ENCODE data around the gene OR10G3. TPM values are rescaled to one million over a fixed set of nuclear protein-coding genes. Genes with fewer than 3 reads are reported as not detected.

OR10G3 gene
- total RNA-seq, 2 donors from 2014 or later, result not detected

DNA sequence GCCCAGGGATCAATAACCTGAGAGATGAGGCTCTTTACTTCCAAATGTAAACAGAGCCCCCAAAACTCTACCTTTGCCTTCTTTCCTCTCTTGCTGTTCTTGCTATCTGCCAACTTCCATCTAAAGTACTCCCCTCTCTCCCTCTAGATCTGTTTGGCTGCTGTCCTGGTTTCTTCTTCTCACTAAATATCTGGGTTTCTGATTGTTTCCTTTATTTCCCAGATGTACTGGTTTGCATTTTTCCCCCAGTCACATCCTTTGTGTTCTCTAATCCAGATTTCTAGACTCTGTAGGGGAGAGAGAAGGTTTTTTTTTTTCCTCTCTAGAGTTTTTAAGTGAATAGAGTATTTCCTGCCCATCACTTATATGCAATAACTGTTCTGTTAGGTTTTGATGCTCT lies 46.6 kb downstream of the OR10G3 start:
- Histone ChIP-seq H3K4me3 (no peak overlapping the region), H3K9me3 (no peaks in the 10 kb centered on the region), H3K27me3 (no peaks in the 10 kb centered on the region), H3K9ac (ENCODE audit: low read depth in 2 of 2, low read length in 2 of 2) (no peak overlapping the region), H3K4me1 (no peaks in the 10 kb centered on the region), H3K27ac (no peak overlapping the region), H3K36me3 (no peaks in the 10 kb centered on the region)
- TF ChIP-seq, protein P1, sequence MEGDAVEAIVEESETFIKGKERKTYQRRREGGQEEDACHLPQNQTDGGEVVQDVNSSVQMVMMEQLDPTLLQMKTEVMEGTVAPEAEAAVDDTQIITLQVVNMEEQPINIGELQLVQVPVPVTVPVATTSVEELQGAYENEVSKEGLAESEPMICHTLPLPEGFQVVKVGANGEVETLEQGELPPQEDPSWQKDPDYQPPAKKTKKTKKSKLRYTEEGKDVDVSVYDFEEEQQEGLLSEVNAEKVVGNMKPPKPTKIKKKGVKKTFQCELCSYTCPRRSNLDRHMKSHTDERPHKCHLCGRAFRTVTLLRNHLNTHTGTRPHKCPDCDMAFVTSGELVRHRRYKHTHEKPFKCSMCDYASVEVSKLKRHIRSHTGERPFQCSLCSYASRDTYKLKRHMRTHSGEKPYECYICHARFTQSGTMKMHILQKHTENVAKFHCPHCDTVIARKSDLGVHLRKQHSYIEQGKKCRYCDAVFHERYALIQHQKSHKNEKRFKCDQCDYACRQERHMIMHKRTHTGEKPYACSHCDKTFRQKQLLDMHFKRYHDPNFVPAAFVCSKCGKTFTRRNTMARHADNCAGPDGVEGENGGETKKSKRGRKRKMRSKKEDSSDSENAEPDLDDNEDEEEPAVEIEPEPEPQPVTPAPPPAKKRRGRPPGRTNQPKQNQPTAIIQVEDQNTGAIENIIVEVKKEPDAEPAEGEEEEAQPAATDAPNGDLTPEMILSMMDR (IDR thresholded peaks at IDR 0.05), result no peak
- intact Hi-C loops (cut with DNase I), result no loop called here
- no peak for DNase-seq

DNA sequence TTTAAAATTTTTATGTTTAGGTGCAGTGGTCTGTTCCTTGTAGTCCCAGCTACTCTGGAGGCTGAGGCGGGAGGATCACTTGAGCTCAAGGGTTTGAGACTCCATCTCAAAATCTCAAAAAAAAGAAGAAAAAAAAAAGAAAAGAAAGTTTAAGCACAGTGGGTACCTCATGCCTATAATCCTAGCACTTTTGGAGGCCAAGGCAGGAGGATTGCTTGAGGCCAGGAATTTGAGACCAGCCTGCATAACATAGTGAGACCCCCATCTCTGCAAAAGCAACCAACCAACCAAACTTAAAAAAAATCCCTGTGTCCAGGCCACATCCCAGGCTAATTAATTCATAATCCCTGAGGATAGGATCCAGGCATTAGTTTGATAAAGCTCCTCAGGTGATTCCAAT lies 50.4 kb downstream of the OR10G3 start:
- intact Hi-C loops (cut with DNase I), result no loop called here
- Histone ChIP-seq H3K9ac (ENCODE audit: low read depth in 2 of 2, low read length in 2 of 2) (no peak overlapping the region), H3K4me1 (no peaks in the 10 kb centered on the region), H3K27ac (no peak overlapping the region), H3K36me3 (no peaks in the 10 kb centered on the region), H3K27me3 (no peaks in the 10 kb centered on the region), H3K9me3 (no peaks in the 10 kb centered on the region), H3K4me3 (no peak overlapping the region)
- TF ChIP-seq, protein P1 (IDR thresholded peaks at IDR 0.05), result no peak
- DNase-seq, result no peak

DNA sequence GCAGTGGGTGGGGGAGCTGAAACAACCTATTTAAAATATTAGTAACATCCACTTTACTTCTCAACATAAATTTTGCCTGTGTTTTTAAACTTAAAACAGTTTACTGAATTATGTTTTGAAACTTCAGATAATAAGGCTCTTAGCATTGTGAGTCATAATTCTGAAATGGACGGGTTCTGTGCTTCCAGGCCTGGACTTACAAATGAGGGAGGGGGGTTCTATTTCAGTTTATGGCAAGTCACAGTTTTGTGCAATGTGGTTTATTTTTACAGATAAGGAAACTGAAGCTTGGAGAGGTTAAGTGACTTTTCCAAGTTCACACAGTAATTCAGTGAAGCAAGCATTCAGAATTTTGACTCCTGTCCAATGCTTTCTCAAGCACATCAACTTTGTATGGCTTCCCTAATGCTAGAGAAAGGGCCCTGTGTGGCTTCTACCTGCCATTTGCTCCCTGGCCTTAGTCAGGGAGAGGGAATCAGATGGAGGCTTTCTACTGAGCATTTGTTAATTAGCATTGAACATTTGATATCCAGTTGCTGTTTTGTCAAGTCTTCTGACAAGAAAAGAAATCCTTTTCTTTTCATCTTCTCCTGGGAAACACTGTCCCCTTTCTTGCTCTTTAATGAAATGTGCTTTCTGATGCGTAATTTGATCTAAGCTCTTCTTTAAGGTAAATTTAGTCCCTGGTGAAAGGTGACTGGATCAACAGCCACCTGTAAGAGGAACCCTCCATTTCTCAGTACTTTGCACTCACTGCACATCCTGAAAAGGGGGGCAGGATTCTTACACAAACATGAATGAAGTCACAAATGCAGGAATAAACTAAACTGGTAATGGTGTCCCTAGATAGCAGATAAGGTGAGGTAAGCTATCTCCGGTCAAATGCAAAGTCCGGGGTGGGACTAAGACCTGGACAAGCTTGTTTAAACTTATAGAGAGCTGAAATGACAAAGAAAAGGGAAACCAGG lies 51.2 kb downstream of the OR10G3 start:
- Histone ChIP-seq H3K27me3 (no peaks in the 10 kb centered on the region), H3K9ac (ENCODE audit: low read depth in 2 of 2, low read length in 2 of 2) (no peak overlapping the region), H3K4me1 (no peaks in the 10 kb centered on the region), H3K36me3 (no peaks in the 10 kb centered on the region), H3K9me3 (no peaks in the 10 kb centered on the region), H3K27ac (no peak overlapping the region), H3K4me3 (no peak overlapping the region)
- TF ChIP-seq, protein P1 (IDR thresholded peaks at IDR 0.05), result no peak
- intact Hi-C loops (cut with DNase I), result no loop called here
- no peak for DNase-seq

GRCh38 chr14:21527318-21527679 lies 52.6 kb downstream of the OR10G3 start:
- intact Hi-C loops (cut with DNase I), result no loop called here
- TF ChIP-seq, protein P1 (IDR thresholded peaks at IDR 0.05), result no peak
- no peak overlapping the region for H3K27ac ChIP-seq

GRCh38 chr14:21526672-21527317 lies 53.1 kb downstream of the OR10G3 start:
- Histone ChIP-seq H3K27ac (no peak overlapping the region), H3K4me3 (peak overlapping the region; percentile 45), H3K36me3 (no peaks in the 10 kb centered on the region), H3K9me3 (no peaks in the 10 kb centered on the region), H3K27me3 (no peaks in the 10 kb centered on the region), H3K9ac (ENCODE audit: low read depth in 2 of 2, low read length in 2 of 2) (peak overlapping the region; percentile 35 to 73), H3K4me1 (no peaks in the 10 kb centered on the region)
- intact Hi-C loops (cut with DNase I), result no loop called here
- TF ChIP-seq, protein P1 (IDR thresholded peaks at IDR 0.05), result no peak
- no peak for DNase-seq

More at GRCh38 chr14:21527318-21527679, 52.6 kb downstream of the OR10G3 start:
- H3K27me3 ChIP-seq, result no peaks in the 10 kb centered on the region
- no peak overlapping the region for H3K9ac ChIP-seq (ENCODE audit: low read depth in 2 of 2, low read length in 2 of 2)
- no peak overlapping the region for H3K4me3 ChIP-seq
- H3K4me1 ChIP-seq, result no peaks in the 10 kb centered on the region
- no peaks in the 10 kb centered on the region for H3K36me3 ChIP-seq
- no peaks in the 10 kb centered on the region for H3K9me3 ChIP-seq
- DNase-seq, result no peak

All from colonic mucosa (tissue), 4 donors.